ENCODE results near the gene RNPS1.

RNPS1 gene, protein sequence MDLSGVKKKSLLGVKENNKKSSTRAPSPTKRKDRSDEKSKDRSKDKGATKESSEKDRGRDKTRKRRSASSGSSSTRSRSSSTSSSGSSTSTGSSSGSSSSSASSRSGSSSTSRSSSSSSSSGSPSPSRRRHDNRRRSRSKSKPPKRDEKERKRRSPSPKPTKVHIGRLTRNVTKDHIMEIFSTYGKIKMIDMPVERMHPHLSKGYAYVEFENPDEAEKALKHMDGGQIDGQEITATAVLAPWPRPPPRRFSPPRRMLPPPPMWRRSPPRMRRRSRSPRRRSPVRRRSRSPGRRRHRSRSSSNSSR

GRCh38 chr16:2267913-2268666, at the start of gene RNPS1:
Gene RNPS1 (minus strand): TSS chr16:2268126. CDS start chr16:2264643, 3,483 bp downstream.
- peak; percentile 97 for DNase-seq (ENCODE audit: low read depth)

DNA sequence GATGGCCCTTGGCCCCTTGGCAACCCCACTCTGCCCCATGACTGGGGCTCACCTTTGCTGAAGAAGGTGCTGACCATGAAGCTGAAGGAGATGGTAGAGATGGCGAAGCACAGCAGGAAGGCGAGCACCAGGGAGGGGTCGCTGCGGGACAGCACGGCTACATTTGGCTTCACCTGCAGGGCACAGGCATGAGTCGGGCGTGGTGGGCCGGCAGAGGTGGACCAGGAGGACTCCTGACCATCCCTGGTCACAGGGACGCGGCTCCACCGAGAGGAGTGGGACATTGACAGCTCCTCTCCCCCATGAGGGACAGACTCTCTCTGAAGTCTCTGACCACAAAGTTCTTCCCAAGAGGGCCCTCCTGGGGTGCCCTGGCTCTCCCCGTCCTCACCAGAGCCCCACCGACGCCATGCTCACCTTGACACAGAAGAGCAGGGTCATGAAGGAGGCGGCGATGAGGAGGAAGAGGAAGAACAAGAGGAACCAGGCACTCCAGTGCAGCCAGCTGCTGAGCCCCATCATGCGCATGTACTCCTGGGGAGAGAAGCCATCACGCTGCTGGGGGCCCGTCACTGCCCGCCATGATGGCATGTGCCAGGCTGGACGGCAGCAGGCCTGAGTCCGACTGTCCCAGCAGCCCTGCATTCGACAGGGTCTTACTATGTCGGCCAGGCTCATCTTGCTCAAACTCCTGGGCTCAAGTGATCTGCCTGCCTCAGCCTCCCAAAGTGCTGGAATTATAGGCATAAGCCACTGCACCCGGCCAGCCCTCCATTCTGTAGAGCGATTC, 49.5 kb upstream of the RNPS1 start:
- no peak for DNase-seq (ENCODE audit: low read depth)

GRCh38 chr16:2308089-2308962, 40.4 kb upstream of the RNPS1 start:
- no peak for DNase-seq (ENCODE audit: low read depth)

DNA sequence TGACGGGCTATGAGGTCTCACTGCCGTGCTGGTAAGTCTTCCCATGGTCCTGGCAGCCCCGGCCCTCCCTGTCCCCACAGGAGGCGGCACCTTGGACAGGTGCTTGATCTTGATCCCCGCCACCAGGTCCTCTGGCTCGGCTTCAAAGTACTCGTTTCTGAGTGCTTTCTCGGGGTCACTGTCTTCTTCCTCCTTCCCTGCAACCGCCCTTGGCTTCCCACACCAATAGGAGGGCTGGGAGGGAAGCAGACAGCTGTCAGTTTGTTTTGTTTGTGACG, 31.9 kb upstream of the RNPS1 start:
- DNase-seq (ENCODE audit: low read depth) = no peak

- DNase-seq (ENCODE audit: low read depth) = no peak
Measured at GRCh38 chr16:2299121-2299914, 31.4 kb upstream of the RNPS1 start.

- DNase-seq (ENCODE audit: low read depth) = no peak
Measured at GRCh38 chr16:2298621-2299020, 30.7 kb upstream of the RNPS1 start.

DNA sequence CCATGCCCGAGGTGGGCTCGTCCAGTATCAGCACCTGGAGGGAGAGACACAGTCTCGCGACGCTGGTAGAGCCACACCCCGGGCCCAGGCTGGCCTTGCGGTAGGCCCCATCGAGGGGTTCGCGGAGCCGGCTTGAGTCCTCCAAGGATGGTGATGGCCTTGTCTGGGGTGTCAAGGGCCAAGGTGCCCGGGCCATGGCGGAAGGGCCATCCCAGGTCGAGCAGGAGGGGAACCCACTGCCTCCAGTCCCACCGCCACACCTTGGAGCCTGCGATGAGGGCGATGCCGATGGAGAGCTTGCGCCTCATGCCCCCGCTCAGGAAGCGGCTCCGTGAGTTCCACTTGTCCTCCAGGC, 29.6 kb upstream of the RNPS1 start:
- DNase-seq (ENCODE audit: low read depth) = no peak

DNA sequence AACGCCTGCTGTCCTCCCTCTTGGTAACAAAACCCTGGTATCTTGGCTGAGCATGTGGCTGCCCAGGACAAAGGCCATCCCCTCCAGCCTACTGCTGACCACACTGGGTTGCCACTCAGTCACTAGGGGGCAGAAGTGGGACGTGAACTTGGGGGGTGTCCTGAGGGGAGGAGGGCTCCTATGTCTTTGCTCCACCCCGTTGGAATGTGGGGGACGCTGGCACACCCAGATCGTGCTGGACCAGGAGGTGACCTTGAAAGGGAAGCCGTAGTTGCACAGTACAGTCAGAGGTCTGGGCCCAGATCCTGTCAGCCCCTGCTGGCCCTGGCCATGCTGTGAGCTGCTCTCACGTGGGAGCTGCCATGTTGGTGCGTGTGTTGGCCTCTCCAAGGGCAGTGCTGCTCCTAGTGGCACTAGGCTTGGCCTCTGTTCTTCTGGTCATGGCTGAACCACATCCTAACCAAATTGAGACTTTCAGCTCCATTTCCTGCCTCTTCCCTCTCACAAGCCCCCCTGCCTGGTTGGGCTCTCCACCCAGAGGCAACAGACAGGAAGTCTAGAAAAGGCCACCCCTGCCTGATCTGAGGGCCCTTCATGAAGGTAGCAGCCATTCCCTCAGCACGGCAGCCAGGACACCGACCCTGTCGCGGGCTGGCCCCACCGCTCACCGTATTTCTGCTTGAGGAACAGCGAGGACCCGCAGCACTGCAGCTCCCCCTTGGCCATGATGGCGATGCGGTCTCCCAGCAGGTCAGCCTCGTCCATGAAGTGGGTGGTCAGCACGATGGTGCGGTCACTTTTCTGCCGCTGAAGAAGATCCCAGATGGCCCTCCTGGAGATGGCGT, 29.0 kb upstream of the RNPS1 start:
- peak; percentile 15 for DNase-seq (ENCODE audit: low read depth)

DNA sequence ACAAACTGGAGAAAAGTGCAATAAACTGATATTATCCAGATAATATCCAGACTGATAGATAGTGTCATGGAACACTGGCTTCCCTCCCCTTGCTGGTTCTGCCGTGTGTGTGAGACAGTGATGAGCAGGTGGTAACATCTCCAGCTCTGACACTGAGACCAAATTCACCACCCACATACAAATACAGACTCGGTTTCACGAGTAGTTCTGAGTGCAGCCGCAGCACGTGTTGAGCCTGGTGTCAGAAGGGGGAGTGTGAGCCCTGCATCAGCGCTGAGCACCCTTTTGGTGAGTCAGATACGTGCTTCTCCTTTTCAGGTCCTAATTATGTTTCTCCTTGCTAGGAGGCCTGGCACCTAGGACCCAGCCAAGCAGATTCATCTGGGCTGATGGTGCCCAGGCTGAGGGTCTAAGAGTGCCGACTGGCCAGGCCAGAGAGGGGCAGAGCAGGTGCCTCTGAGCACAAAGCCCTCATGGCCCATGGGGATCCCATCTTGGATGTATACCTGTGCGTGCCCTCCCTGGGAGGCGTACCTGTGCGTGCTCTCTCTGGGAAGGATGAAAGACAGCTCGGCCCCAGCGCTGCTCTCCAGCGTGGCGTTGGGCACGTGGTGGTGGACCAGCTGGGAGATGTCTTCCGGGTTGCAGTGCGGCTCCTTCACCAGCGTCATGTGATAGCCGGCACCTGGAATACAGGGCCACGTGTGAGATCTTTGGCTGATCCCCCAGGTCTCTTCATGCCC, 27.3 kb upstream of the RNPS1 start:
- DNase-seq (ENCODE audit: low read depth) = no peak

DNA sequence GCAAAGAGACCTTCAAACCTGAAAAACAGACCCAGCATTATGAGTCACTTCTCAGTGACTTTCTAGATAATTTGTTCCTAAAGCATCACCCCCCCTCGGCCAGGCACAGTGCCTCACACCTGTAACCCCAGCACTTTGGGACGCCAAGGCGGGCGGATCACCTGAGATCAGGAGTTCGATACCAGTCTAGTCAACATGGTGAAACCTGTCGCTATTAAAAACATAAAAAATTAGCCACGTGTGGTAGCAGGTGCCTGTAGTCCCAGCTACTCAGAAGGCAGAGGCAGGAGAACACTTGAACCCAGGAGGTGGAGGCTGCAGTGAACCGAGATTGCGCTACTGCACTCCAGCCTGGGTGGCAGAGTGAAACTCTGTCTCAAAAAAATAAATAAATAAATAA, 24.3 kb upstream of the RNPS1 start:
- DNase-seq (ENCODE audit: low read depth) = no peak

- DNase-seq (ENCODE audit: low read depth) = no peak
Measured at GRCh38 chr16:2289282-2289681, 21.4 kb upstream of the RNPS1 start.

GRCh38 chr16:2288726-2289125, 20.8 kb upstream of the RNPS1 start:
- DNase-seq (ENCODE audit: low read depth) = no peak

- DNase-seq (ENCODE audit: low read depth) = no peak
Measured at GRCh38 chr16:2287916-2288547, 20.1 kb upstream of the RNPS1 start.

DNA sequence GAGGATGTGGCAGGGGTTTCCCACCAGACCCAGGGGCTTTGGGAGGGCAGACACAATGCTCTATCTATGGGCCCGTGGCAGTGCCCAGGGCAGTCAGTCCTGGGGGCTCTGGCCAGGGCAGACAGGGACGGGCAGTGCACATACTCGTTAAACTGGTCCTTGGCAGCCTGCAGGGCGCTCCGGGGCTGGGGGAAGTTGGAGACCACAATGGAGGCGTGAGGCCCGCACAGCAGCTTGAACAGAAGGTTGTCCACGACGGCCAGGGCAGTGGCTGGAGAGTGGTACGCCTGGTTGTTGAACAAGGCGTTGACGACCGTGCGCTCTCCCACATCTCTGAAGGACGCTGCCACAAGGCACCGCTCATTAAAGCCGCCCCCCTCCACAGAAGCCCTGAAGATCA, 18.6 kb upstream of the RNPS1 start:
- DNase-seq (ENCODE audit: low read depth) = no peak

- no peak for DNase-seq (ENCODE audit: low read depth)
Measured at GRCh38 chr16:2285731-2286191, 17.8 kb upstream of the RNPS1 start.

DNA sequence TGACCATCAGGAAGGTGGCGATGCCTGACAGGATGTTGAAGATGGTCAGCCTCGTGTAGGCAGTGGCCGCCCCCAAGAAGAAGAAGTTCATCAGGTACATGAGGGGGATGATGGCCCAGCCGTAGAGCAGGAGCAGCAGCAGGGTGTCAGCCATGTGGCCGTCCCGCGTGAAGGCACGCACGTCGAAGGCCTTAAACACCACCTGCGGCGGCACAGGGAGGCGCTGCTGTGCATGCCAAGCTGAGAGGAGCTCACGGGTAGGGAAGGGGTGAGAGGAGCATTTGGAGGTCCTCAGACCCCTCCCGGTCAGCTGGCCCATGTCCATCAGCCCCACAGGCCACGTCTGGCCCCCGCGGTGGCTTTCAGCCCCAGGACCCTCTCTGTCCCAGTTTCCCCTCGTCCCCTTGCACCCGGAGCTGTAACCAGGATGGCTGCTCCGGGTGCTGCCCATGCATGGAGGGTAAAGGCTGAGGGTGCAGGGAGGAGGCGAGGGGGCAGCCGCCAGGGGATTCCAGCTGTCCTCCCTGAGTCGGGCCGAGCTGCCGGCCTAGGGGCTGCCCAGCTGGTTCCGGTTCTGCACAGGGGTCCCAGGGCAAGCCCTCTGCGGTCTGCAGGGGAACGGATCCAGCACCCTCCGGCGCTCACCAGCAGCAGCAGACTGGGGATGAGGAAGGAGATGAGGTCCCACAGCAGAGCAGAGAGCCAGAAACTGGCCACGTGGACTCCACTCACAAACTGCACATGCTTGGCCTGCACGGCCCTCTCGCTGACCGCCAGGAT, 17.1 kb upstream of the RNPS1 start:
- no peak for DNase-seq (ENCODE audit: low read depth)

- no peak for DNase-seq (ENCODE audit: low read depth)
Measured at GRCh38 chr16:2284001-2284770, 16.3 kb upstream of the RNPS1 start.

Measured in activated T-cell treated with anti-CD3 and anti-CD28 coated beads for 48 hours (primary cell).